IPS-18c (cell line): ENCODE data around the gene SLC25A23.

Source experiments
- H3K4me3 ChIP-seq: 2 replicates; pipeline ENCODE4 v1.7.0; 2013; ENCODE audit warnings: low read depth, mild to moderate bottlenecking, low read length, moderate library complexity; ENCODE audit not compliant: insufficient read depth
- H3K9me3 ChIP-seq: one replicate; pipeline ENCODE4 v1.6.1; 2013; ENCODE audit warnings: mild to moderate bottlenecking, low read length, moderate library complexity; ENCODE audit not compliant: control insufficient read depth, insufficient read depth

Gene SLC25A23

DNA sequence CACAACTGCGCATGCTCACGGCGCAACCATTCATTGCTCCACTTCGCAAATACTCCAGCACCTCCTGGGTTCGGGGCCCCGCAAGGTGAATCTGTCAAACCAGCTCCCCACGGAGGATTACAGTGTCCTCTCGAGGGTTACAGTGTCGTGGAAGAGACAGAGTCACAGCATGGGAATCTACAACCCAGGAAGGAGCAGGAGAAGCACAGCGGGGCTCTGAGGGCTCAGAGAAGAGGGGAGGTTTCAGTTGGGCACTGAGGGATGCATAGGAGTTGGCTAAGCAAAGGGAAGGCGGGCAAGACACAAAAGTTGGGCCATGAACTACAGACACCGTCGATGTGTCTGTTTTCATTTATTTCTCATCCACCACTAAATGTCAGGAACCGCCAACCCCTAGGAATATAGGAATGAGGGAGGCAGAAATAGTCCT is 65.6 kb downstream of the SLC25A23 start:
- no peaks in the 10 kb centered on the region for H3K9me3 ChIP-seq
- peak overlapping the region; percentile 94 for H3K4me3 ChIP-seq

DNA sequence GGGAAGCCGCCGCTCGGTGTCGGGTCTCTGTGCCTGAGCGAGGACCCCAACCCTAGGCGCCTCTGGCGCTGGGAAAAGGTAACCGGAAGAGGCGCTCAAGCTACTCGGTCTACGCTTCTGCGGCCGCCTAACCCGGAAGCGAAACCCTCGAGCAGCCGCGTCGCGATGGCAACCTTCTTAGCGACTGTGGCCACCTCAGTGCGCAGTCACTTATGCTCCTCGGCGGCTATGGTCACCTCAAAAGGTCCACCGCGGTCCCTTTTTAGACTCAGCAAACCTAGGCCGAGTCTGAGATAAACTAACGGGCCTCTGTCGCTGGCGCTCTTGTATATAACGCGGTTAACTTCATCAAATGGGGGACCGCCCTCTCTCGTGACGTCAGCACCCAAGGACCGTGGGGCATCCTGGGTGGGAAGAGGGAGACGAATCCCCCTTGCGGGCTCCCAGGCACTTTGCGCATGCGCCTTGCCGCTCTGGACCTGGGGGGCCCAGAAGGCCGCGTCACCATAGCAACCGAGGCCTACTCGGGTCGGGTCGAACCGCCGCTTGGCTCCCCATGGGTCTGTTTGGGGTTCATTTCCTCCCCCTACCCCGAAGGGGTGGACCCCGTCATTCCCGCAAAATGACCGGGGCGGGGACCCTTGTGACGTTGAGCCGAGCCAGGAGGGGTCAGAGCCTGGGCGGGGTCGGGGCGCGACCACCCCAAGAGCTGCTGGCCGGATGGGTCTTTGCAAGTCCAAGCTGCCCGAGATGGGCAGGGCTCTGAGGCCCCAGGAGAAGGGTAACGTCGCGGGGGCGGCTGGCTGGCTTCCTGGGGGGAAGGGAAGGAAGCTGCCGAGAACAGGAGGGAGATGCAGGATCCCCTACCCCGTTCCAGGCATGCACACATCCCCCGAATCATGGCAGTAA is 66.3 kb downstream of the SLC25A23 start, which contains the start of gene GTF2F1:
Gene GTF2F1, minus strand, starts transcription at position 91 of the 909 bp plus-strand sequence. CDS start 169 bp downstream, outside the sequence.
- Histone ChIP-seq H3K9me3 (no peaks in the 10 kb centered on the region), H3K4me3 (peak within 1 kb of the TSS; percentile 94)

DNA sequence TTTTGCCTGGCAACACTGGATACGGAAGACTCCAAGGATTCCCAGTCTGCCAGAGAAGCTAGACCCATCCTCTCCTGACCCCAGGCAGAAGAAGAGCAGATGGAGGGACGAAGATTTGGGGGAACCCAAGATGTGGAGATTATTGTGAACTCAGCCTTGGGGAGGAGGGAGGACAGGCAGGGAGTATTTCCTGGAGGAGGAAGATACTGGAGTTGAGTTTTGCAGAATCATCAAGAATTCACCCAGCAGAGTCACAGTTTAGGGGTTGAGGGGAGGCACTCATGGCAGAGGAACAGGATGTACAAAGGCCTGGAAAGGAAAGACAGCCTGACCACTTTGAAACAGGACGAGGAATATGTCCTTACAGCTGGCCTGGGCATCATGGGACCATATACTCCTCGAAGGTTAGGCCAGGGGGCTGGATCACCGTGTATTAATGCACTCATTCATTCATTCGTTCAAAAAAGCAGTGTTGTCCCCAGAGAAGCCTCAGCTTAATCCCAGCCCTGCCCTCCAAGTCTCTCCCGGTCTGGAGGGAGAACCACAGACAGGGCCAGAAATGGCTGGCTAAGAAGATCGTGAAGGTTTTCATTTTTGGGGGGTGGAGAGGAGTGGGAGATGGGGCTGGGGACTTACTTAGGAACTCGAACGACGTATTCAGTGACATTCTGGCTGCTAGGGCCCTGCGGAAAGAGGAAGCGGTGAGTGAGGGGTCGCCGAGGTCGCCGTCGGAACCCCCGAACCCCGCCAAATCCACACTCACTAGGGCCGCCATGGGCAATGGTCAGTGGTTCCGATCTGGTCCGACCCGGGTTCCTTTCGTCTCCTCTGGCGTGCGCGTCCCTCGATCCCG is 67.1 kb downstream of the SLC25A23 start:
- Histone ChIP-seq H3K4me3 (peak overlapping the region; percentile 94), H3K9me3 (no peaks in the 10 kb centered on the region)
